Embryonic facial prominence (tissue), 1 donor: ENCODE data around the gene GDF11.

Experiments
- DNase-seq: peaks from one replicate; pipeline ENCODE4 v3.0.0-alpha.2; 2016; ENCODE audit errors: extremely low spot score

GDF11 gene

DNA sequence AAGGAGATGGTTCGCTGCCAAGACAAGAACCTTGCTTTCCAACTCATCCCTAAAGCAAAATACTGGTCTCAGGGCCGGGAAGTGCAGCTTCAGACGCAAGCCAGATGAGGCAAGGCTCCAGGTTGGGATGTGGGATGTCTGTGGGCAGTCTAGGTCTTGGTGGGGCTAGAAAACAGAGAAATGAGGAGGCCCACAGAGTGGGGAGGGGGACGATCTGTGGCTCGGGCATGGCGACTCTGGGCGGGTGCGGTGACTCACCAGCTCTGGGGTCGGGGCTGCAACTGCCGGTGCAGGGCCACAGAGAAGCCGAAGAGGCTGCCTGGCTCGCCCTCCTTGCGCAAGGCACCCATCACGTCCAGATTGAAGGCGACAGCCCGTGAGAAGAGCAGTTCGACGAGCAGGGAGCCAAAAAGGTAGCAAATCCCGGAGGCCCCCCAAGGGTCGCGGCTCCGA, 35.7 kb upstream of the GDF11 start:
- no peak for DNase-seq

GRCh38 chr12:55707841-55708694, 34.9 kb upstream of the GDF11 start, which contains the start of gene ITGA7:
Gene ITGA7 (minus strand): TSS chr12:55707904. CDS start chr12:55707682, 222 bp downstream.
- no peak for DNase-seq

DNA sequence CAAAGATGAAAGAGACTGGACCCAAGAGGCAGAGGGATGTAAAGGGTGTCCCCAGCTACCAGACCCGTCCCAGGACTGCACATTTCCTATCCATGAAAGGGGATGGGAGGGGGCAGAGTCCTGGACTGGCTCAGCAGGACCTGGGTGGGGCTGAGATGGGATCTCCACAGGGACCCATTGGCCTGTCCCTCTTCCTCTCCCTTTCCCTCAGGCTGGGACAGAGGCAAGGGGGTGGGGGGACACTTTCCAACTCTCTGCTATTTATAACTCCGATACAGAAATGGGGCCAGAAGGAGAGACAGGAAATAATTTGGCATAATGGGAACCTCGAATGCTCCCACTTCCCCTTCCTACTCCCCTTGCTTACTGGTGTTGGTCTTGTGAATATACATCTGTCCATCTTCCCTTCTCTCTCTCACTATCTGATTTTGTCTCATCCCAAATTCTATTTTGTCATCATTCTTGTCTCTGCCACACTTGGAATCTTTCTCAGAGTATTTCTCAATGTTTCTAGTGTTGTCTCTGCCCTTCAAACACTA, 34.2 kb upstream of the GDF11 start:
- DNase-seq: no peak

DNA sequence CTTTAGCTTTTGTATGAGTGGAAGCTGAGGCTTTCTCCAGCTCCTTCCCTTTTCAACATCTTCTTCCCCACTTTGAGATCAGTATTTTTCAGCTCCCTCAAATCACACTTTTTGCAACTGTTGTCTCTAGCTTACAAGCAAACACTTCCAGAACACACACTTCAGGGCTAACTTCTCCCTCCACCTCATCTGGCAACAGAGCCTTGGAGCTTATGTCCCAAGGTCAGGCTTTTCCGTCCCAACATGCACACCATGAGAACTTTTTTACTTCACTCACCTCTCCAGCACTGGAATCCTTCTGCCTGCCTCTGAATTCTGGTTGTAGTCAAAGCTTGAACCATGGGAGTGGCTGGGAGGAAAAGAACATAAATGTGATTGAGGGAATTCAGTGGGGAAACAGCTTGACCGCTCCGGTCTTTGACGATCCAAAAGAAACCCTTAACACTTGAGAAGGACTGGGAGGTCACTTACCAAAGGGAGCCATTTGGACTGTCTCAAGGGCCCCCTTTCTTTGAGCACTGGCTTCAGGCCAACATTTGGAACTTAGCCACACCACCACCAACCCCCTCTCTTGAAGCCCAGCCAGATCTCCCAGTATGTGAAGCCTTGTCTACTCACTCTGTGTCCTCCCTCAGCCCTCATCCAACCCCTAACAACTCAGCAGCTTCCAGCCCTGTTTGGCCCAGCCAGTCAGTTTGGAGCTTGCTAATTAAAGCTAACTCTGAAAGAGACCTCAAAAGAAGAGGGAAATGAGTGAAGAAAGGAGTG, 31.0 kb upstream of the GDF11 start:
- no peak for DNase-seq

DNA sequence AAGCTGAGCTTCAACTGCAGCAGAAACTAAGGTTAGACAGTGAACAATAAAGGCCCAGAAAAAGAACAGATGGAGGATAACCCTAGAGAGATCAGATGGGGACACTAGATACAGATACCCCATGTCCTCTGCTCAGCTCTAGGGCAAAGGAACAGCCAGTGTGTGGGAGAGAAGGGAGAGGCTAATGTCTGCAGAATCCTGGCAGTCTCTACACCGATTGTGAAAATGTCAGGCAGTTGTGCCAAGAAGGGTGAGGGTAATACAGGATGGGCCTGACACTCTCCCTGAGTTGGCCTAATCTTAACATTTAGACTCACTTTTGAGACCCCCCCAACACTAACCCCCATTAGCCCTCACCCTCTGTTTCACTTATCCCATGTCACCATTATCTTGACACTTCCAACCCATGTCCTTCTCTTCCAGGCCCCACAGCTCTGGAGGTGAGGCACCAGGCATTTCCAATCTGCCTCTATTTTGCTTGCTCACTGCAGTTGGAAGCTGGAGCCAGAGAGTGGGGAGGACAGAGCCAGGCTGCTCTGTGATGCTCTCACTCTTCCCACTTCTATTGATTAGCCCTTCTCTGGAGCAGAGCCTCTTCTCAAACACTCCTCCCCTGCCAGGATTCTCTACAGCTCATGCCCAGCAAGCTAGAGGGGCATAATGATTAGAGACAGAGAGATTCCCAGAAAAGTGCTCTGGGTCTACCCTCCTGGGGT, 30.1 kb upstream of the GDF11 start:
- no peak for DNase-seq

DNA sequence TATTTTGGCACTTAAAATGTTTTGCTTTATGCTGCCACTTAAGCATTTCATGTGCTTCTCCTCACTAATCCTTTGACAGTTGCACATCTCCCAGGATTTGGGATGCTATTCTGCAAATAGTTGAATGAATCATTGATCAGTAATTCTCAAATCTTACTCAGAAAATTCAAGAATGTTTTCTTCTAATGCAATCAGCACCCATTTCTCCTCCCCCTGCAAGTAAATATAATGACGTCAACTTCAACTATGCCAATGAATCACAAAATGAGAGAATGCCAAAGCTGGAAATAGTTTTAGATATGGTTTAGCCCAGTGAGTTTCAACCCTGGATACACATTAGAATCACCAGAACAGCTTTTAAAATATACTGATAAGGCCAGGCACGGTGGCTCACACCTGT, 29.2 kb upstream of the GDF11 start:
- DNase-seq: no peak

- DNase-seq: no peak
Observed at GRCh38 chr12:55715169-55715764, 27.7 kb upstream of the GDF11 start.

DNA sequence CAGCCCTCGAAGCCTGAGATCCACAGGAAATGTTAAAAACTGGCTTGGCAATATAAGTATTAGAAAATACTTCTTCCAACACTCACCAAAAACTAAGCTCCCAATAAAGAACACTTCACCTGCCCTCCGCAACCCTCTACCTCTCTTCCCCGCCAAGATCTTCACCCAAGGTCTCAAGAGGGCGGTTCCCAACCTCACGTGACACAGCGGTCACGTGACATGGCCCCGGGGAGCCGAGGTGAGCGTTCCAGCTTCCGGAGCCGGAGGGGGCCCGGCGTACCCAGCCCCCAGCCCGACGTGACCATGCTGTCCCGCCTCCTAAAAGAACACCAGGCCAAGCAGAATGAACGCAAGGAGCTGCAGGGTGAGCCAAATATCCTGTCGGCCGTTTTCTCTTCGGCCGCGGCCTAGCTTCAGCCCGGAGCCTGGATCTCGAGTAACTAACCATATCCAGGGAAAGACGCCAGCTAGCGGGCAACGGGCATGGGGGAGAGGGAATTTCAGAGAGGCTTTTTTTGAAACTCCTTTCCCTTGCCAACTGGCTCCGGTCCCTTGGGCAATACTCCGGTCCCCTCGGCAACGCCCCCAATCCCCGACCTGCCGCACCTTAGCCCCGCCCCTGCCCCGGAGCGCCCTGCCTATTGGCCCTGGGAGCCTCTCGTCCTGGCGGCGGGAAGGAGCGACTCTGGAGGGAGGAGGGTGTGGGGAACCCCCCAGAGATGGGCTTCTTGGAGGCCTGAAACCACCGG, 26.9 kb upstream of the GDF11 start, which contains the start of gene BLOC1S1:
Gene BLOC1S1 (plus strand): TSS at position 214 of the 749 bp plus-strand sequence. CDS start 6 bp downstream, at position 220.
- peak; percentile 77 for DNase-seq

DNA sequence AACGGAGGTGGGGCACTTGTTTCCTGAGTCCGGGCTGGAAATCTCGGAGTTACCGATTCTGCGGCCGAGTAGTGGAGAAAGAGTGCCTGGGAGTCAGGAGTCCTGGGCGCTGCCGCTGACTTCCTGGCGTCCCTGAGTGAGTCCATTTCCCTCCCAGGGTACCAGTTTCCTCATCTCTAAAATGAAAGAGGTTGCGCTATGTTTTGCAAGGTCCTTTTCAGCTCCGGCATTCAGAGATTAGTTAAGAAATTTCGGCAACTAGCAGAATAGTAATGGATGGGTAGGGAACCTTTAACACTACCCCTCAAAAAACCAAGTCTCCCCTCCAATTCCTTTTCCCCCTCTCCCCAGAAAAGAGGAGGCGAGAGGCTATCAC, 26.4 kb upstream of the GDF11 start:
- DNase-seq: no peak

DNA sequence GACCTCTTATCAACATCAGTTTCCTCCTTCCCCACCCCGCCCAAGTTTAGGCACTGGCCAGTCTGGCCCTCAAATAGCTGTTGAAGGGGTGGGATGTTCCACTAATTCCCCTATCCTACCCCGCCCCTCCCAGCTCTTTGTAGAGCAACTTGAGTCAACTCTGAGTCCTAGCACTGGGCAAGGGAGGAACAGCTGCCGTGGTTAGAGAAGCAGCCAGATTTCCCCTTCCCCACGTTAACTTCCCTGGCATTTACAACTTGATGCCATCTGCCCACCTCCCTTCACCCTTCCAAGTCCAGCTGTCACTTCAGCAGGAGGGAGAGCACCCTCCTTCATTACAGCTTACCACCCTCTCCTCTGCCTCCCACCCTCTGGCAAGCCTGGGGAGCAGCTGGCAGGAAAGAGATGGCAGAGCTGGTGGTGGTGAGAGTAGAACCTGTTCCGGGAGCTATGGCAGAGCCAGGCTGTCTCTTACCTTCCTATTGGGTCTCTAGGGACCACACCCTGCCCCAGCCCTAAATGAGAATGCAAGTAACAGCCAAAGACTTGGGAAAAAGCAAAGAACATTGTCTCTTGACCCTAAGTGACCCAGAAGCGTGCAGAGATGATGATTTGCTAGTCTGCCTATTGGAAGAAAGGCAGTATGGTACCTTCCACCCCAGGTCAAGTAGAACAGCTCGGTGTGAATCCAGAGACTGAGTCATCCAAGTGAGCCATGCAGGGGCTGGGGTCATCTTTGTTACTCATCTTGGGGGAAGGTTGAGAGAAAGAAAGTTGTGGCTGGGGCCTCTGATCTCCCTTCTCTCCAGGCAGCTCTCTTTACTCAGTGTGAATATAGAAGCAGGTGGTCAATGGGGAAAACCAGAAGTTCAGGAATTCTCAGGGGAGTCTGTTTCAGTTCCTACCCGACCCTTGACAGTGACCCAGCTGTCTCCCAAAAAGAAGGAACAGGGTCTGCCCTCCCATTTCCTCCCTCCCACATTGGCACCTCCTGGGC, 25.6 kb upstream of the GDF11 start:
- DNase-seq: no peak

DNA sequence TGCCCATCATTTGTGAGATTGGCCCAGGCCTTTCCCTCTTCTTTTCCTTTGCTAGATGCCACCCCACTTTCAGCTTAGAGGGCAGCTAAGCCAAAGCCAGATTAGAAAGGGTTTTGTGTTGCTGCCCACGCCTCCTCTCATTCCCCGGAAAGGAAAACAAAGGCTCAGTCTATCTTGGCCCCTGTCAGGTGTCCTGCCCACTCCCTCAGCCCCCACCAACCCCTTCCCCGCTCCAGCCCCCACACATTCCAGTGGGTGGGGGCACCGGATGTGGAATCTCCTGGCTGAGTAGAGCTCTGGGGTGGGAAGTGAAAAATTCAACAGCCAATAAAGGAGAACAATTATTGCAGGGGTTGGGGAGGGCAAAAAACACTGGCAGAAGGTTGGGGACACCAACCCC, 24.9 kb upstream of the GDF11 start:
- DNase-seq: no peak

- DNase-seq: no peak
Observed at GRCh38 chr12:55718624-55719275, 24.2 kb upstream of the GDF11 start.

- DNase-seq: no peak
Observed at GRCh38 chr12:55719371-55719770, 23.6 kb upstream of the GDF11 start.

DNA sequence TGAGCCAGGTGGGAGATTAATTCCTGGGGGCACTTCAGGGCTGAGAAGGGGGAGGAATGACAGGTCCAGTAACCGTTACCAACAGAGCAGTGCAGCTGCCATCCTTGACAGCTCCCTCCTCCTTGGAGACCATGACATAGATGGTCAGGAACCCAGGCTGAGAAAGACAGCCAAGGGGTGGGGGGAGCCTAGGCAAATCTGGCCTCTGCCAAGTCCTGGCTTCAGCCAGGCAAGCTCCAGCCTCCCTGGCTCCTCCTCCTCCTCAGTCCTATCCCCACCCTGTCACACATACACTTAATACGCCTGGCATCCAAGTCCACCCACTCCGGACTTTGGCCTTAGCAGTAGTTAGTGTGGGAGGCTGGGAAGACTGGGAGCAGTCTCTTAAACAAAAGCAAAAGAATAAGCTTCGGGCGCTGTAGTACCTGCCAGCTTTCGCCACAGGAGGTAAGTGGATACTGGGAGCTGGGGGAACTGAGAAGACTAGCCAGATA, 22.8 kb upstream of the GDF11 start, which contains the start of gene RDH5:
Gene RDH5 (plus strand): TSS at position 323 of the 494 bp plus-strand sequence. CDS start 792 bp downstream, outside the sequence.
- no peak for DNase-seq

DNA sequence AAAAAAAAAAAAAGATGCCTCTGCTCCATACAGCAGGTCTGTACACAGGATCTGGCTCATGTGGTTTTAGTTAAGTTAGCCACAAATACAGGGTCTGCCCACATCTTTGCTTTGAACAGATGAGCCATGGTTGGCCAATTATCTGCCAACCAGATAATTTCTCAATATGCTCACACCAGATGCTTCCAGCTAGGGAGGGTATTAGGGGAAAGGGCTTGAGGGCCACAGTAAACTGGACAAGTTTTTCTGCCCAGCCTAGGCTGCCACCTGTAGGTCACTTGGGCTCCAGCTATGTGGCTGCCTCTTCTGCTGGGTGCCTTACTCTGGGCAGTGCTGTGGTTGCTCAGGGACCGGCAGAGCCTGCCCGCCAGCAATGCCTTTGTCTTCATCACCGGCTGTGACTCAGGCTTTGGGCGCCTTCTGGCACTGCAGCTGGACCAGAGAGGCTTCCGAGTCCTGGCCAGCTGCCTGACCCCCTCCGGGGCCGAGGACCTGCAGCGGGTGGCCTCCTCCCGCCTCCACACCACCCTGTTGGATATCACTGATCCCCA, 22.0 kb upstream of the GDF11 start:
- no peak for DNase-seq

GRCh38 chr12:55721601-55722213, 21.2 kb upstream of the GDF11 start:
- no peak for DNase-seq

DNA sequence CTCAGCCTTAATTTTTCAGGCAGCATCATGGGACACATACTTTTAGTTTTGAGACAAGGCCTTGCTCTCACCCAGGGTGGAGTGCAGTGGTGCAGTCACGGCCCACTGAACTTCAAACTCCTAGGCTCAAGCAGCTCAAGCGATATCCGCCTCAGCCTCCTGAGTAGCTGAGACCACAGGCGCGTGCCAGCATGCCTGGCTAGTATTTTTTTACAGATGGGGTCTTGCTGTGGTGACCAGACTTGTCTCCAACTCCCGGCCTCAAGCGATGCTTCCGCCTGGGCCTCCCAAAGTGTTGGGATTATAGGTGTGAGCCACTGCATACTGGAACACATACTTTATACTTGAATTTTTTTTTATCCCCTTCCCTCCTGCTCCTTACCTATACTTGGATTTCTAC, 20.0 kb upstream of the GDF11 start:
- DNase-seq: no peak
